Breast epithelium (tissue), 4 donors: Measurements from ENCODE around the gene FRMPD4. TPM values are rescaled to one million over a fixed set of nuclear protein-coding genes. Genes with fewer than 3 reads are reported as not detected.

ENCODE experiments used
- DNase-seq, 2 donors: peaks; one replicate each; pipeline ENCODE4 v3.0.0-alpha.2; 2019; ENCODE audit warnings: low spot score in 2 of 2
- H3K27ac ChIP-seq, 2 donors: fragments of 200-600 bp; sonication (generic) in 1 of 2; one replicate each; pipeline ENCODE4 v1.5.1; 2016 to 2019; ENCODE audit warnings: mild to moderate bottlenecking in 1 of 2
- H3K27me3 ChIP-seq, 2 donors: fragments of 200-600 bp; sonication (generic) in 1 of 2; one replicate each; pipeline versions ENCODE4 v1.5.1 to v1.6.0; 2017 to 2019; ENCODE audit warnings: control low read depth in 1 of 2, mild to moderate bottlenecking in 1 of 2
- H3K36me3 ChIP-seq: fragments of 200-600 bp; one replicate; pipeline ENCODE4 v1.5.1; 2019
- H3K4me1 ChIP-seq, 2 donors: fragments of 200-600 bp; sonication (generic); one replicate each; pipeline ENCODE4 v1.5.1; 2016 to 2019; ENCODE audit warnings: control low read depth in 1 of 2
- H3K4me3 ChIP-seq, 3 donors: fragments of 200-600 bp; sonication (generic); 1 replicate in 2 of 3; 2 replicates in 1 of 3; pipeline ENCODE4 v1.5.1; 2016 to 2019; ENCODE audit warnings: mild to moderate bottlenecking in 3 of 3, moderate library complexity in 2 of 3
- H3K9me3 ChIP-seq, 2 donors: fragments of 200-600 bp; sonication (generic) in 1 of 2; one replicate each; pipeline ENCODE4 v1.5.1; 2016 to 2019; ENCODE audit warnings: control low read depth in 1 of 2
- POLR2A ChIP-seq: fragments of 450-650 bp; IDR thresholded peaks from one replicate; pipeline ENCODE4 v1.6.1; 2016; ENCODE audit warnings: antibody characterized with exemption, mild to moderate bottlenecking, moderate library complexity
- POLR2AphosphoS5 ChIP-seq, 3 donors: sonication (generic); formaldehyde crosslinking; IDR thresholded peaks; one replicate each; pipeline ENCODE4 v1.6.1; 2017; ENCODE audit warnings: antibody characterized with exemption in 3 of 3
- intact Hi-C: fragments of 100-400 bp; cut with DNase I; formaldehyde crosslinking; loops from one replicate; pipeline ENCODE4 v1.15.1; 2023; ENCODE audit warnings: low total_unique reads
- total RNA-seq, 3 donors: library from RNA; depleted of rRNA; stranded (reverse); fragments of >200 nt; gene quantifications; one replicate each; pipeline ENCODE4 v1.1.0, GENCODE V29; 2016
- TF ChIP-seq, protein P1 (sequence below), 3 donors: fragments of 450-650 bp; IDR thresholded peaks; one replicate each; pipeline ENCODE4 v1.5.1; 2016 to 2017; ENCODE audit warnings: antibody characterized with exemption in 3 of 3, mild to moderate bottlenecking in 3 of 3, moderate library complexity in 3 of 3

Gene FRMPD4
- total RNA-seq, 3 donors from 2014 or later, result under 0.01 TPM

DNA sequence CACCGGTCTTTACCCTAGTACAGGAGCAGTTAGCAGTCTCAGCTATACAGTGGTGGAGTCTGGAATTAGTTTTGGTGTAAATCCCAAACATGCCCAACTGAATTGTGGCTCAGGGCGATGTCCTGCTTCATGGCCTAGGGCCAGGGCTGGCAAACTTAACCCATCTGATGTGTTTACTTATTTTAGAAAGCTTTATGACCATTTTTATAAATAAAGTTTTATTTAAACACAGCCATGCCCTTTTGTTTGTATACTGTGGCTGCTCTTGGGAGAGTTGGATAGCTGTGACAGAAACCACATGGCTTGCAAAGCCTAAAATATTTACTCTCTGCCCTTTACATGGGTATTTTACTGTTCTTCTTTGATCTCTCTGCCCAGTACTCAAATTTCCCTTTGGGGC is 7.1 kb downstream of the FRMPD4 start:
- no peak for DNase-seq
- H3K27ac ChIP-seq, result no peak overlapping the region
- no peaks in the 10 kb centered on the region for H3K4me1 ChIP-seq
- TF ChIP-seq, protein P1, sequence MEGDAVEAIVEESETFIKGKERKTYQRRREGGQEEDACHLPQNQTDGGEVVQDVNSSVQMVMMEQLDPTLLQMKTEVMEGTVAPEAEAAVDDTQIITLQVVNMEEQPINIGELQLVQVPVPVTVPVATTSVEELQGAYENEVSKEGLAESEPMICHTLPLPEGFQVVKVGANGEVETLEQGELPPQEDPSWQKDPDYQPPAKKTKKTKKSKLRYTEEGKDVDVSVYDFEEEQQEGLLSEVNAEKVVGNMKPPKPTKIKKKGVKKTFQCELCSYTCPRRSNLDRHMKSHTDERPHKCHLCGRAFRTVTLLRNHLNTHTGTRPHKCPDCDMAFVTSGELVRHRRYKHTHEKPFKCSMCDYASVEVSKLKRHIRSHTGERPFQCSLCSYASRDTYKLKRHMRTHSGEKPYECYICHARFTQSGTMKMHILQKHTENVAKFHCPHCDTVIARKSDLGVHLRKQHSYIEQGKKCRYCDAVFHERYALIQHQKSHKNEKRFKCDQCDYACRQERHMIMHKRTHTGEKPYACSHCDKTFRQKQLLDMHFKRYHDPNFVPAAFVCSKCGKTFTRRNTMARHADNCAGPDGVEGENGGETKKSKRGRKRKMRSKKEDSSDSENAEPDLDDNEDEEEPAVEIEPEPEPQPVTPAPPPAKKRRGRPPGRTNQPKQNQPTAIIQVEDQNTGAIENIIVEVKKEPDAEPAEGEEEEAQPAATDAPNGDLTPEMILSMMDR (IDR thresholded peaks at IDR 0.05), result no peak
- TF ChIP-seq POLR2A, result no peak
- TF ChIP-seq POLR2AphosphoS5 (IDR thresholded peaks at IDR 0.05), result no peak
- H3K4me3 ChIP-seq, result no peak overlapping the region
- peaks cover 0 to 9% of the 10 kb centered on the region in 2 donors for H3K9me3 ChIP-seq
- H3K36me3 ChIP-seq, result no peaks in the 10 kb centered on the region
- intact Hi-C loops, result no loop called here
- H3K27me3 ChIP-seq, result peaks cover 0 to 5% of the 10 kb centered on the region in 2 donors

DNA sequence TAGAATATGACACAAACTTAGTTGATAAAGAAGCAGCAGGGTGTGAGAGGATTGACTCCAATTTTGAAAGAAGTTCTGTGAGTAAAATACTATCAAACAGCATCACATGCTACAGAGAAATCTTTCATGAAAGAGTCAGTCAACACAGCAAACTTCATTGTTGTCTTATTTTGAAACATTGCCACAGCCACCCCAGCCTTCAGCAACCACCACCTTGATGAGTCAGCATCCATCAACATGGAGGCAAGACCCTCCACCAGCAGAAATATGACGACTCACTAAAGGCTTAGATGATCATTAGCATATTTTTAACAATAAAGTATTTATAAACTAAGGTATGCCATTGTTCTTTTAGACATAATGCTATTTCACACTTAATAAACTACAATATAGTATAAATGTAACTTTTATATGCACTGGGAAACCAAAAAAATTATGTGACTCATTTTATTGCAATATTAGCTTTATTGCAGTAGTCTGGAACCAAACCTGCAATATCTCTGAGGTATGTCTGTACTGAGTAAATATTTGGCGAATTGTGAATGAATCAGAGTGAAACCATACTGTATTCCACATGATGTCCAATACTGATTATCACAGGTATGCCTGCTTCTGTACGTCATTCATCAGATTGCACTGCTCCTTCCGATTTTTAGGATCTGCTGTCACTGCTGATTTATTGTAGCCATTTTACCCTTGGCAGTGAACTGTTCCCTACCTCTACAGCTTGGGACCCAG is 11.6 kb downstream of the FRMPD4 start:
- no peak for DNase-seq
- H3K4me1 ChIP-seq, result no peaks in the 10 kb centered on the region
- H3K27ac ChIP-seq, result no peak overlapping the region
- intact Hi-C loops, result no loop called here
- no peak overlapping the region for H3K4me3 ChIP-seq
- TF ChIP-seq, protein P1 (IDR thresholded peaks at IDR 0.05), result no peak
- TF ChIP-seq POLR2A, result no peak
- peaks cover 0 to 9% of the 10 kb centered on the region in 2 donors for H3K9me3 ChIP-seq
- H3K27me3 ChIP-seq, result no peaks in the 10 kb centered on the region
- H3K36me3 ChIP-seq, result no peaks in the 10 kb centered on the region

DNA sequence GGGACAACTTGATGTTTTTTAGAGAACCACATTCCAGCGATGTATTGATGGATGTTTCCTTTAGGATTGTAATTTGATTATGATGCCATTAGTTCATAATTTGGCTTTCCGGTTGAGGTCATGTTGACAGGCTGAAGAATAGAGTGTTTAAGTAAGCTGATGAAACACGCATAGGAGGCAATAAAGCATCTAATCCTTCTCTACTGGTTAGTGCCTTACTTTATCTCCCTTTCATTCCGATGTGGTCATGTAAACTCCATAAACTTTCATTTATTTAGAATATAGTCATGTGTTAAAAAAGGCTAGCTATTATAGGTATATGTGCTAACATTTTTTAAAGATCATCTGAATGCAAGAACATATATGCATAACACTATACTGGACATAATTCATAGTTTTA is 15.0 kb downstream of the FRMPD4 start:
- Histone ChIP-seq H3K4me3 (no peak overlapping the region), H3K36me3 (no peaks in the 10 kb centered on the region), H3K4me1 (no peaks in the 10 kb centered on the region), H3K27ac (no peak overlapping the region), H3K9me3 (peaks cover 0 to 5% of the 10 kb centered on the region in 2 donors), H3K27me3 (no peaks in the 10 kb centered on the region)
- no peak for DNase-seq
- intact Hi-C loops, result no loop called here
- TF ChIP-seq POLR2AphosphoS5 (IDR thresholded peaks at IDR 0.05) (no peak), POLR2A (no peak)
- TF ChIP-seq, protein P1 (IDR thresholded peaks at IDR 0.05), result no peak

DNA sequence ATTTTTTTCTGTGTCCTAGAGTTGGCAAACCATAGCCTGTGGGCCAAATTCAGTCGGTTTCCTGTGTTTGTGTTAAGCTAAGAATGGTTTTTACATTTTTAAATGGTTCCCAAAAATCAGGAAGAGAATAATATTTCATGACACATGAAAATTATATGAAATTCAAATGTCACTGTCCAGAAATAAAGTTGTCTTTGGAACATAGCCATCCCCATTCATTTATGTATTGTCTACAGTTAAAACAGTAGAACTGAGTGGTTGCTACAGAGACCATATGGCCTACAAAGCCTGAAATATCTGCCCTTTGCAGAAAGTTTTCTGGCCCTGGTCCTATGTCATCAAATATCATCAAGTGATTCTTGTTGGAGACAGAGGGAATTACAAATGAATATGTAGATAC is 15.5 kb downstream of the FRMPD4 start:
- TF ChIP-seq POLR2A (no peak), POLR2AphosphoS5 (IDR thresholded peaks at IDR 0.05) (no peak)
- TF ChIP-seq, protein P1 (IDR thresholded peaks at IDR 0.05), result no peak
- no peak overlapping the region for H3K4me3 ChIP-seq
- peaks cover 0 to under 1% of the 10 kb centered on the region in 2 donors for H3K9me3 ChIP-seq
- DNase-seq, result no peak
- H3K27ac ChIP-seq, result no peak overlapping the region
- no peaks in the 10 kb centered on the region for H3K4me1 ChIP-seq
- intact Hi-C loops, result no loop called here
- no peaks in the 10 kb centered on the region for H3K27me3 ChIP-seq
- H3K36me3 ChIP-seq, result no peaks in the 10 kb centered on the region

DNA sequence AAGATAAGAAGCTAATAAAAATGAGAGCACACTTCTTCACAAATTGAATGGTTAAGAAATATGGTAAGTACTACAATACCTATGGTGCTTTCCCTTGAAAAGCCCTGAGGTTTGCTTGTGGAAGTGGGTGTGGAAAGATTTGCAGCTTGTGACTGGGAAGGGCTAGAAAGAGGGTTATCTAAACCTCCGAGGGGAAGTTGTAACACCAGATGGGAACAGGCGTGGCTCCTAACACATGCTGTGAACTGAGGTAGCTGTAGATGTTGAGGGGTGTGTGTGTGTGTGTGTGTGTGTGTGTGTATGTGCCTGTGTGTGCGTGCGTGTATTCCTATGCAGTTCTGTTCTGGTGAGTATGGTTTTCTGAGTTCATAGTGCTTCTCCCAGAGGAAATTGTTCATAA is 21.5 kb downstream of the FRMPD4 start:
- H3K27me3 ChIP-seq, result no peaks in the 10 kb centered on the region
- intact Hi-C loops, result no loop called here

More for the DNA sequence above, 21.5 kb downstream of the FRMPD4 start:
- TF ChIP-seq POLR2A (no peak), POLR2AphosphoS5 (IDR thresholded peaks at IDR 0.05) (no peak)
- TF ChIP-seq, protein P1 (IDR thresholded peaks at IDR 0.05), result no peak
- Histone ChIP-seq H3K9me3 (no peaks in the 10 kb centered on the region), H3K4me3 (no peak overlapping the region), H3K4me1 (no peaks in the 10 kb centered on the region), H3K27ac (no peak overlapping the region), H3K36me3 (no peaks in the 10 kb centered on the region)
- no peak for DNase-seq
